HEK293 (cell line): ENCODE results near the gene KRTAP12-1.

Experiments used
- HOXD13 ChIP-seq: sonication (generic); formaldehyde crosslinking; IDR thresholded peaks from 2 replicates; pipeline ENCODE4 v1.8.0; 2022; ENCODE audit warnings: missing genetic modification reagents, borderline replicate concordance
- KLF8 ChIP-seq: fragments of 450-650 bp; formaldehyde crosslinking; IDR thresholded peaks from 2 replicates; pipeline ENCODE4 v1.5.1; 2016; ENCODE audit warnings: missing biosample characterization, missing genetic modification characterization
- OVOL3 ChIP-seq: fragments of 450-650 bp; formaldehyde crosslinking; IDR thresholded peaks from 2 replicates; pipeline ENCODE4 v1.5.1; 2016; ENCODE audit warnings: missing biosample characterization, missing genetic modification characterization
- RBAK ChIP-seq: fragments of 450-650 bp; formaldehyde crosslinking; IDR thresholded peaks from 2 replicates; pipeline ENCODE4 v1.5.1; 2016; ENCODE audit warnings: missing biosample characterization, missing genetic modification characterization
- ZBTB21 ChIP-seq: fragments of 450-650 bp; formaldehyde crosslinking; IDR thresholded peaks from 2 replicates; pipeline ENCODE4 v1.5.1; 2017; ENCODE audit warnings: missing biosample characterization, missing genetic modification characterization
- ZIC2 ChIP-seq: fragments of 450-650 bp; formaldehyde crosslinking; IDR thresholded peaks from 2 replicates; pipeline ENCODE4 v1.5.1; 2016; ENCODE audit warnings: missing biosample characterization, missing genetic modification characterization
- ZNF174 ChIP-seq: fragments of 450-650 bp; formaldehyde crosslinking; IDR thresholded peaks from 2 replicates; pipeline ENCODE4 v1.5.0; 2017; ENCODE audit warnings: missing biosample characterization, mild to moderate bottlenecking, missing genetic modification characterization
- ZNF274 ChIP-seq, 2 experiments: fragments of 200-500 bp in 1 of 2; fragments of 450-650 bp in 1 of 2; sonication (Bioruptor generic) in 1 of 2; formaldehyde crosslinking in 1 of 2; IDR thresholded peaks; 2 replicates each; pipeline versions ENCODE4 v1.5.1 to v1.6.1; 2014 to 2016; ENCODE audit warnings: borderline replicate concordance in 1 of 2, inconsistent platforms in 1 of 2, low read length in 1 of 2, missing biosample characterization in 1 of 2, missing genetic modification characterization in 1 of 2
- ZNF416 ChIP-seq: fragments of 450-650 bp; formaldehyde crosslinking; IDR thresholded peaks from 2 replicates; pipeline ENCODE4 v1.5.1; 2016; ENCODE audit warnings: missing biosample characterization, missing genetic modification characterization
- ZNF548 ChIP-seq: fragments of 450-650 bp; formaldehyde crosslinking; IDR thresholded peaks from 2 replicates; pipeline ENCODE4 v1.5.1; 2016; ENCODE audit warnings: missing biosample characterization, missing genetic modification characterization
- TF ChIP-seq, protein P1 (sequence below): fragments of 450-650 bp; formaldehyde crosslinking; IDR thresholded peaks from 2 replicates; pipeline ENCODE4 v1.5.1; 2016; ENCODE audit warnings: missing biosample characterization, missing genetic modification characterization
- TF ChIP-seq, protein P2 (sequence below): fragments of 450-650 bp; formaldehyde crosslinking; IDR thresholded peaks from 2 replicates; pipeline ENCODE4 v1.5.1; 2016; ENCODE audit warnings: missing biosample characterization, missing genetic modification characterization
- TF ChIP-seq, protein P3 (sequence below): fragments of 450-650 bp; formaldehyde crosslinking; IDR thresholded peaks from 2 replicates; pipeline ENCODE4 v1.5.1; 2016; ENCODE audit warnings: missing biosample characterization, missing genetic modification characterization
- TF ChIP-seq, protein P4 (sequence below): fragments of 450-650 bp; formaldehyde crosslinking; IDR thresholded peaks from 2 replicates; pipeline ENCODE4 v1.5.1; 2017; ENCODE audit warnings: missing biosample characterization, missing genetic modification characterization

DNA sequence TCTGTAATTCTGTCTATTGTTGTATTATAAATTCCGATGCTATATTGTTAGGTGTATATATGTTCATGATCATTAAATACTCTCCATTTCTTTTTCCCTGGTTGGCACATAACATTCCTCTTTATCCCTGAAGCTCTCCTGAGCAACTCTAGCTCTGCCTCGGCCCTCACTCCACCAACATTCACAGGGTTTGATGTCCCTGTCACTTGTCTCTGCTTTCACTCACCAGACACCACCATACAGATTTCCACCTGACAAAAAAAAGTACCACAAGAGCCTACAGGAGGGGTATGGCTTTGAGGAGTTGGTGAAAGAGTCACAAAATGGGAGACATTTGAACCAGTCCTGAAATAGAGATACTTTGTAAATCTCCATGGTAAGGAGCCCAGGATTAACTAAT is 38.2 kb upstream of the KRTAP12-1 start:
- TF ChIP-seq, protein P1, sequence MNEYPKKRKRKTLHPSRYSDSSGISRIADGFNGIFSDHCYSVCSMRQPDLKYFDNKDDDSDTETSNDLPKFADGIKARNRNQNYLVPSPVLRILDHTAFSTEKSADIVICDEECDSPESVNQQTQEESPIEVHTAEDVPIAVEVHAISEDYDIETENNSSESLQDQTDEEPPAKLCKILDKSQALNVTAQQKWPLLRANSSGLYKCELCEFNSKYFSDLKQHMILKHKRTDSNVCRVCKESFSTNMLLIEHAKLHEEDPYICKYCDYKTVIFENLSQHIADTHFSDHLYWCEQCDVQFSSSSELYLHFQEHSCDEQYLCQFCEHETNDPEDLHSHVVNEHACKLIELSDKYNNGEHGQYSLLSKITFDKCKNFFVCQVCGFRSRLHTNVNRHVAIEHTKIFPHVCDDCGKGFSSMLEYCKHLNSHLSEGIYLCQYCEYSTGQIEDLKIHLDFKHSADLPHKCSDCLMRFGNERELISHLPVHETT = no peak
- no peak for TF ChIP-seq KLF8 (tag by site-specific recombination)
- no peak for TF ChIP-seq ZIC2 (tag by site-specific recombination)
- no peak for TF ChIP-seq ZBTB21 (tag by site-specific recombination)
- TF ChIP-seq, protein P2, sequence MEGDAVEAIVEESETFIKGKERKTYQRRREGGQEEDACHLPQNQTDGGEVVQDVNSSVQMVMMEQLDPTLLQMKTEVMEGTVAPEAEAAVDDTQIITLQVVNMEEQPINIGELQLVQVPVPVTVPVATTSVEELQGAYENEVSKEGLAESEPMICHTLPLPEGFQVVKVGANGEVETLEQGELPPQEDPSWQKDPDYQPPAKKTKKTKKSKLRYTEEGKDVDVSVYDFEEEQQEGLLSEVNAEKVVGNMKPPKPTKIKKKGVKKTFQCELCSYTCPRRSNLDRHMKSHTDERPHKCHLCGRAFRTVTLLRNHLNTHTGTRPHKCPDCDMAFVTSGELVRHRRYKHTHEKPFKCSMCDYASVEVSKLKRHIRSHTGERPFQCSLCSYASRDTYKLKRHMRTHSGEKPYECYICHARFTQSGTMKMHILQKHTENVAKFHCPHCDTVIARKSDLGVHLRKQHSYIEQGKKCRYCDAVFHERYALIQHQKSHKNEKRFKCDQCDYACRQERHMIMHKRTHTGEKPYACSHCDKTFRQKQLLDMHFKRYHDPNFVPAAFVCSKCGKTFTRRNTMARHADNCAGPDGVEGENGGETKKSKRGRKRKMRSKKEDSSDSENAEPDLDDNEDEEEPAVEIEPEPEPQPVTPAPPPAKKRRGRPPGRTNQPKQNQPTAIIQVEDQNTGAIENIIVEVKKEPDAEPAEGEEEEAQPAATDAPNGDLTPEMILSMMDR (tag by site-specific recombination) = no peak
- no peak for TF ChIP-seq ZNF274 (IDR thresholded peaks at IDR 0.05; ENCODE audit: low read length)
- TF ChIP-seq ZNF274 (tag by site-specific recombination; IDR thresholded peaks at IDR 0.05; ENCODE audit: borderline replicate concordance) = no peak
- TF ChIP-seq ZNF548 = no peak
- TF ChIP-seq, protein P3, sequence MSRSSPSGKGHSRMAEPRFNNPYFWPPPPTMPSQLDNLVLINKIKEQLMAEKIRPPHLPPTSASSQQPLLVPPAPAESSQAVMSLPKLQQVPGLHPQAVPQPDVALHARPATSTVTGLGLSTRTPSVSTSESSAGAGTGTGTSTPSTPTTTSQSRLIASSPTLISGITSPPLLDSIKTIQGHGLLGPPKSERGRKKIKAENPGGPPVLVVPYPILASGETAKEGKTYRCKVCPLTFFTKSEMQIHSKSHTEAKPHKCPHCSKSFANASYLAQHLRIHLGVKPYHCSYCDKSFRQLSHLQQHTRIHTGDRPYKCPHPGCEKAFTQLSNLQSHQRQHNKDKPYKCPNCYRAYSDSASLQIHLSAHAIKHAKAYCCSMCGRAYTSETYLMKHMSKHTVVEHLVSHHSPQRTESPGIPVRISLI = no peak
- TF ChIP-seq, protein P4, sequence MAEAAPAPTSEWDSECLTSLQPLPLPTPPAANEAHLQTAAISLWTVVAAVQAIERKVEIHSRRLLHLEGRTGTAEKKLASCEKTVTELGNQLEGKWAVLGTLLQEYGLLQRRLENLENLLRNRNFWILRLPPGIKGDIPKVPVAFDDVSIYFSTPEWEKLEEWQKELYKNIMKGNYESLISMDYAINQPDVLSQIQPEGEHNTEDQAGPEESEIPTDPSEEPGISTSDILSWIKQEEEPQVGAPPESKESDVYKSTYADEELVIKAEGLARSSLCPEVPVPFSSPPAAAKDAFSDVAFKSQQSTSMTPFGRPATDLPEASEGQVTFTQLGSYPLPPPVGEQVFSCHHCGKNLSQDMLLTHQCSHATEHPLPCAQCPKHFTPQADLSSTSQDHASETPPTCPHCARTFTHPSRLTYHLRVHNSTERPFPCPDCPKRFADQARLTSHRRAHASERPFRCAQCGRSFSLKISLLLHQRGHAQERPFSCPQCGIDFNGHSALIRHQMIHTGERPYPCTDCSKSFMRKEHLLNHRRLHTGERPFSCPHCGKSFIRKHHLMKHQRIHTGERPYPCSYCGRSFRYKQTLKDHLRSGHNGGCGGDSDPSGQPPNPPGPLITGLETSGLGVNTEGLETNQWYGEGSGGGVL (tag by site-specific recombination) = no peak
- TF ChIP-seq RBAK (tag by site-specific recombination) = no peak
- no peak for TF ChIP-seq HOXD13 (CRISPR knock-in tag)
- no peak for TF ChIP-seq OVOL3
- no peak for TF ChIP-seq ZNF416 (tag by site-specific recombination)
- no peak for TF ChIP-seq ZNF174 (tag by site-specific recombination)
